Heart left ventricle (tissue), 16 donors: Measurements from ENCODE around the gene TTBK1. TPM values are rescaled to one million over a fixed set of nuclear protein-coding genes. Genes with fewer than 3 reads are reported as not detected.

Experiments used
- ATAC-seq, 4 donors: fragments of 200-7000 bp; cut with Tn5 transposase; one replicate each; pipeline ENCODE4 v1.9.1; 2020 to 2022; ENCODE audit warnings: moderate library complexity in 4 of 4, mild to moderate bottlenecking in 3 of 4, moderate number of reproducible peaks in 1 of 4
- DNase-seq, 5 donors: peaks; one replicate each; pipeline ENCODE4 v3.0.0-alpha.2; 2020
- H3K27ac ChIP-seq, 12 donors: fragments of 200-600 bp; sonication (generic) in 4 of 12; one replicate each; pipeline versions ENCODE4 v1.5.0 to v1.8.0; 2016 to 2022; ENCODE audit warnings: mild to moderate bottlenecking in 2 of 12
- H3K27me3 ChIP-seq, 9 donors: fragments of 200-600 bp; sonication (generic) in 2 of 9; one replicate each; pipeline versions ENCODE4 v1.5.1 to v1.8.0; 2016 to 2022; ENCODE audit warnings: mild to moderate bottlenecking in 3 of 9
- H3K36me3 ChIP-seq, 9 donors: fragments of 200-600 bp; sonication (generic) in 2 of 9; one replicate each; pipeline versions ENCODE4 v1.5.0 to v1.8.0; 2018 to 2022; ENCODE audit warnings: mild to moderate bottlenecking in 2 of 9
- H3K4me1 ChIP-seq, 12 donors: fragments of 200-600 bp; sonication (generic) in 4 of 12; one replicate each; pipeline versions ENCODE4 v1.5.0 to v1.8.0; 2016 to 2022; ENCODE audit warnings: mild to moderate bottlenecking in 3 of 12
- H3K4me3 ChIP-seq, 12 donors: fragments of 200-600 bp; sonication (generic) in 4 of 12; one replicate each; pipeline versions ENCODE4 v1.5.0 to v1.8.0; 2017 to 2022; ENCODE audit warnings: mild to moderate bottlenecking in 9 of 12, moderate library complexity in 4 of 12
- H3K9me3 ChIP-seq, 12 donors: fragments of 200-600 bp; sonication (generic) in 4 of 12; one replicate each; pipeline versions ENCODE4 v1.5.0 to v1.8.0; 2016 to 2022; ENCODE audit warnings: mild to moderate bottlenecking in 1 of 12
- POLR2A ChIP-seq, 2 donors: fragments of 450-650 bp; IDR thresholded peaks; one replicate each; pipeline ENCODE4 v1.6.1; 2017; ENCODE audit warnings: antibody characterized with exemption in 2 of 2, mild to moderate bottlenecking in 2 of 2, moderate library complexity in 2 of 2
- WGBS, 4 donors: extraction: QIAGEN DNeasy Blood & Tissue Kit in 2 of 4; methylation state at CpG; one replicate each; pipeline versions ENCODE4 v1.1.5 to v1.1.7; 2013 to 2018; 5-methylcytosine and 5-hydroxymethylcytosine counted together
- intact Hi-C, 10 donors: fragments of 100-400 bp; cut with DNase I; formaldehyde crosslinking; loops; one replicate each; pipeline versions ENCODE4 v1.11.1 to v1.14.2; 2022
- polyA plus RNA-seq, 2 donors: library from polyadenylated mRNA; stranded (reverse); fragments of 200-250 nt; gene quantifications; one replicate each; pipeline ENCODE4 v1.2.3, GENCODE V29; 2013
- total RNA-seq, 9 donors: library from RNA; depleted of rRNA in 2 of 9; stranded (reverse); fragments of >200 nt in 2 of 9; fragmentation: NEBNext Ultra II Directional in 3 of 9; extraction: Animal tissue kit (Norgen Biotek cat#: 25700) in 3 of 9; gene quantifications; one replicate each; pipeline versions ENCODE4 v1.1.0 to v1.2.4, GENCODE V29; 2016 to 2023
- TF ChIP-seq, protein P1 (sequence below), 12 donors: fragments of 200-600 bp; sonication (generic) in 4 of 12; IDR thresholded peaks; one replicate each; pipeline versions ENCODE4 v1.5.0 to v1.8.0; 2018 to 2022; ENCODE audit warnings: antibody characterized with exemption in 12 of 12, mild to moderate bottlenecking in 5 of 12
- donor health status: ischemic (EF 13 %, LVEDD 7.1; RV severe dilation, severe dysfunction).
- donor health status: healthy with polysubstance abuse.
- donor health status: DM: no; HTN: yes; CAD: no.
- donor health status: DM: no; HTN: no; CAD: no.
- donor health status: ischemic (EF 25% LVEDD 6.9; RV normal size, moderate dysfunction).
- donor health status: ischemic (EF 25% LVEDD 5.7; RV mildly dilated, moderate dysfunction).
- donor health status: healthy.
- donor health status: DM: yes; HTN: yes; CAD: no.
- donor health status: ischemic (EF 35%, LVEDD 5.7; RV mildly dilated, moderate dysfunction).
- donor health status: nonischemic (EF 11% LVEDD 7.7; RV severe dilation, severe dysfunction).
- donor health status: DM: yes; HTN: yes; CAD: no.
- donor health status: PGD.
- donor health status: ischemic (EF 29% LVEDD 5.4; RV normal size, mild dysfunction).
- donor health status: nonischemic (EF 23%, LVEDD 6.1; RV moderate dilation, normal function).

Gene TTBK1
- total and polyA plus RNA-seq, 11 donors, result 0.04 to 0.52 (median 0.27) TPM

DNA sequence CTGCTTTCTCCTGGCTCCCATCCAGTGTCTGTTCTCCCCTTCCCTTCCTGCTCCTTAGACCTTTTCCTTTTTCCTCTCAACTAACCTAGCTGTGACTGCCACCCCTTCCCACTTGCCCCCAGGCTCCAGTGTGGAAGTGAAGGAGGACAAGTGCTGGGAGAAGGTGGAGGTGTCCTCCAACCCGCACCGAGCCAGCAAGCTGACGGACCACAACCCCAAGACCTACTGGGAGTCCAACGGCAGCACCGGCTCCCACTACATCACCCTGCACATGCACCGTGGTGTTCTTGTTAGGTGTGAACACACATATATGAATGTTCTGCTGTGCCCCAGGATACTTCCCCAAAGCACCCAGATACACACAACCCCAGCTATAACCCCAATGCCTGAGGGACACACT, 42.7 kb upstream of the TTBK1 start:
- Histone ChIP-seq H3K27ac (no peak overlapping the region), H3K36me3 (peaks cover 0 to 84% (median 68%) of the 10 kb centered on the region in 9 donors), H3K27me3 (no peaks in the 10 kb centered on the region), H3K9me3 (no peaks in the 10 kb centered on the region), H3K4me3 (no peak overlapping the region), H3K4me1 (no peaks in the 10 kb centered on the region)
- intact Hi-C loops, result no loop called here
- 91 to 94% (median 92%) methylated on average over 6 of the region's 6 CpGs for WGBS, 4 donors
- DNase-seq (peak in 1 of 5 donors; percentile 8), ATAC-seq (no peak)
- TF ChIP-seq POLR2A (IDR thresholded peaks at IDR 0.05), result no peak
- TF ChIP-seq, protein P1, sequence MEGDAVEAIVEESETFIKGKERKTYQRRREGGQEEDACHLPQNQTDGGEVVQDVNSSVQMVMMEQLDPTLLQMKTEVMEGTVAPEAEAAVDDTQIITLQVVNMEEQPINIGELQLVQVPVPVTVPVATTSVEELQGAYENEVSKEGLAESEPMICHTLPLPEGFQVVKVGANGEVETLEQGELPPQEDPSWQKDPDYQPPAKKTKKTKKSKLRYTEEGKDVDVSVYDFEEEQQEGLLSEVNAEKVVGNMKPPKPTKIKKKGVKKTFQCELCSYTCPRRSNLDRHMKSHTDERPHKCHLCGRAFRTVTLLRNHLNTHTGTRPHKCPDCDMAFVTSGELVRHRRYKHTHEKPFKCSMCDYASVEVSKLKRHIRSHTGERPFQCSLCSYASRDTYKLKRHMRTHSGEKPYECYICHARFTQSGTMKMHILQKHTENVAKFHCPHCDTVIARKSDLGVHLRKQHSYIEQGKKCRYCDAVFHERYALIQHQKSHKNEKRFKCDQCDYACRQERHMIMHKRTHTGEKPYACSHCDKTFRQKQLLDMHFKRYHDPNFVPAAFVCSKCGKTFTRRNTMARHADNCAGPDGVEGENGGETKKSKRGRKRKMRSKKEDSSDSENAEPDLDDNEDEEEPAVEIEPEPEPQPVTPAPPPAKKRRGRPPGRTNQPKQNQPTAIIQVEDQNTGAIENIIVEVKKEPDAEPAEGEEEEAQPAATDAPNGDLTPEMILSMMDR (IDR thresholded peaks at IDR 0.05), result no peak

DNA sequence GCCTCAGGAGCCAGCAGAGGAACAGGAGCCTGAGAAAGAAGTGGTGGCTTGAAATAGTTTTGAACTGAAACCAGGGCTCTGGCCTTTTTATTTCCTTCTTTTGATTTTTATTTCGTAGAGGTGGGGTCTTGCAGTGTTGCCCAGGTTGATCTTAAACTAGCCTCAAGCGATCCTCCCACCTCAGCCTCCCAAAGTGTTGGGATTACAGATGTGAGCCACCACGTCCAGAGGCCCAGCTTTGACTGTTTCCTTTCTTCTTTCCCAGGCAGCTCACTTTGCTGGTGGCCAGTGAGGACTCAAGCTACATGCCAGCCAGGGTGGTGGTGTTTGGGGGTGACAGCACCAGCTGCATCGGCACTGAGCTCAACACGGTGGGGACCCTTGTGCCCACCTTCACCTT, 40.8 kb upstream of the TTBK1 start:
- TF ChIP-seq, protein P1 (IDR thresholded peaks at IDR 0.05), result no peak
- TF ChIP-seq POLR2A (IDR thresholded peaks at IDR 0.05), result no peak
- Histone ChIP-seq H3K36me3 (peaks cover 0 to 79% (median 60%) of the 10 kb centered on the region in 9 donors), H3K9me3 (no peaks in the 10 kb centered on the region), H3K27ac (no peak overlapping the region), H3K4me1 (no peaks in the 10 kb centered on the region), H3K27me3 (no peaks in the 10 kb centered on the region), H3K4me3 (no peak overlapping the region)
- DNase-seq (peak in 1 of 5 donors; percentile 4), ATAC-seq (no peak)
- intact Hi-C loops, result no loop called here
- 87 to 94% (median 89%) methylated on average over 5 of the region's 5 CpGs for WGBS, 4 donors

GRCh38 chr6:43203029-43203717, 40.1 kb upstream of the TTBK1 start:
- no peaks in the 10 kb centered on the region for H3K27me3 ChIP-seq
- H3K9me3 ChIP-seq, result no peaks in the 10 kb centered on the region
- peaks cover 0 to 71% (median 52%) of the 10 kb centered on the region in 9 donors for H3K36me3 ChIP-seq
- ATAC-seq (no peak), DNase-seq (no peak)
- TF ChIP-seq, protein P1 (IDR thresholded peaks at IDR 0.05), result no peak
- no peak for TF ChIP-seq POLR2A (IDR thresholded peaks at IDR 0.05)
- intact Hi-C loops, result no loop called here
- no peak overlapping the region for H3K4me3 ChIP-seq
- no peaks in the 10 kb centered on the region for H3K4me1 ChIP-seq
- WGBS, 4 donors, result 88 to 92% (median 91%) methylated on average over 14 to 17 of the region's 17 CpGs
- no peak overlapping the region for H3K27ac ChIP-seq

DNA sequence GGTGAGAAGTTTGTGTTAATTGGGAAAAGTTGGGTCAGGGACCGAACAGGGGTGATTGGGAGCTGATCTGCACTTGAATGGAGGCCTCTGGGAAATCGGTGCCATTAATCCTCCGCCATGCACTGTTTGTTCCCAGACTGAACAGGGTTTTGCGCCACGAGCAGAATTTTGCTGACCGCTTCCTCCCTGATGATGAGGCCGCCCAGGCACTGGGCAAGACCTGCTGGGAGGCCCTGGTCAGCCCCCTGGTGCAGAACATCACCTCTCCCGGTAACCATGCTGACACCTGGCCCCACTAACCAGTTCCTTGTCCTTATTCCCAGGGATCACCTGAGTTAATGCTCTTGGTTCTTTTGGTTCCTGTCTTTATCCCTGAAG, 39.6 kb upstream of the TTBK1 start:
- ATAC-seq, result no peak
- H3K36me3 ChIP-seq, result peaks cover 0 to 66% (median 47%) of the 10 kb centered on the region in 9 donors
- 88 to 95% (median 94%) methylated on average over 8 of the region's 8 CpGs for WGBS, 4 donors
- intact Hi-C loops, result no loop called here
- no peak overlapping the region for H3K4me3 ChIP-seq
- TF ChIP-seq, protein P1 (IDR thresholded peaks at IDR 0.05), result no peak
- TF ChIP-seq POLR2A (IDR thresholded peaks at IDR 0.05), result no peak
- no peaks in the 10 kb centered on the region for H3K9me3 ChIP-seq
- no peaks in the 10 kb centered on the region for H3K27me3 ChIP-seq
- no peak overlapping the region for H3K27ac ChIP-seq
- DNase-seq, result no peak
- no peaks in the 10 kb centered on the region for H3K4me1 ChIP-seq
